ENCODE data around the gene NFKB1. TPM values are rescaled to one million over a fixed set of nuclear protein-coding genes. Genes with fewer than 3 reads are reported as not detected.

Gene NFKB1
- total and polyA plus RNA-seq, 2 donors (not counting 1 experiment from before 2014, with no cell fraction given): 32.0 to 88.1 TPM

DNA sequence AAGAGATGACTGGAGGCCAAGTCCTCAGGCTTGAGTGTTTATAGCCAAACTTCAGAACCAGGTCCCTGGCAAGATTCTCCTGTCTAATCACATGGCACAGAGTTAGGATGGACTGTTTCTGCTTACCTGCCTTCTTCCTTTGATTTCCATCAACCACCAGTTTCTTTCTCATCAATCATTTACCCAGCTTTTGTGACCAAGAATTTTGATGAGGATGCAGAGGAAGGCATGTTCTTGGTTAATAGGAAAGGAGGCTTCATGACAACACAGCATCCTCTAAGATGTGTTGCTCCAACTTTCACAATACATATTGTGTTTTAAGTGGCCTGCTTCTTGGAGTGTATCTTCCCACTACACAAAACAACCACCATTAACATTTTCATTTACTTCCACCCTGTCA, 65.3 kb downstream of the NFKB1 start:
- intact Hi-C loops (cut with micrococcal nuclease): no loop called here

GRCh38 chr4:102567427-102567826, 66.3 kb downstream of the NFKB1 start:
- H3K4me2 ChIP-seq (replicated peaks; ENCODE audit: low read depth, low read length, poor library complexity, severe bottlenecking): no peak overlapping the region
- no peak overlapping the region for H3K27ac ChIP-seq (ENCODE audit: low read length in 2 of 2)
- ChIA-PET CTCF (no interaction called here), POLR2A (no interaction called here)
- H3K79me2 ChIP-seq (ENCODE audit: control insufficient read depth, insufficient read depth, low read length): peaks cover 15% of the 10 kb centered on the region
- no peak for TF ChIP-seq CTCF (IDR thresholded peaks at IDR 0.05)
- no peak for TF ChIP-seq EZH2 (IDR thresholded peaks at IDR 0.05; ENCODE audit: borderline replicate concordance, insufficient read depth, low read depth, low read length, poor library complexity, severe bottlenecking)
- H2AFZ ChIP-seq (ENCODE audit: insufficient read depth, low read depth, low read length, poor library complexity, severe bottlenecking): no peak overlapping the region
- peaks cover 9% of the 10 kb centered on the region for H4K20me1 ChIP-seq (ENCODE audit: control insufficient read depth, insufficient read depth, low read length, poor library complexity, severe bottlenecking)
- Mint-ChIP-seq H3K4me1 (peaks cover 36% of the 10 kb centered on the region), H3K27me3 (no peaks in the 10 kb centered on the region), H3K27ac (no peak overlapping the region), H3K9me3 (ENCODE audit: insufficient read depth) (no peaks in the 10 kb centered on the region), H3K4me3 (no peak overlapping the region)
- H3K4me3 ChIP-seq (ENCODE audit: control extremely low read depth in 1 of 5, extremely low read depth in 1 of 5, insufficient read depth in 1 of 5, low read depth in 2 of 5, low read length in 4 of 5): no peak overlapping the region
- DNase-seq: no peak
- ATAC-seq (ENCODE audit: low read depth): no peak
- H3K9ac ChIP-seq (ENCODE audit: low read length): no peak overlapping the region
- H3K9me3 ChIP-seq (ENCODE audit: control extremely low read depth in 1 of 3, control insufficient read depth in 2 of 3, insufficient read depth in 1 of 3, low read length in 2 of 3): peaks cover 0 to 3% (median 0%) of the 10 kb centered on the region in 3 donors
- H3K36me3 ChIP-seq (replicated peaks in 1 of 2; ENCODE audit: control extremely low read depth in 1 of 2, control insufficient read depth in 1 of 2, extremely low read depth in 1 of 2, insufficient read depth in 2 of 2, low read length in 1 of 2): peaks cover 5 to 26% of the 10 kb centered on the region in 2 experiments
- WGBS (ENCODE audit: insufficient coverage): no CpG with 5 or more reads among the region's 1 CpG
- peaks cover 0 to 6% of the 10 kb centered on the region in 2 donors for H3K4me1 ChIP-seq (ENCODE audit: control insufficient read depth in 2 of 2, insufficient read depth in 2 of 2, low read length in 2 of 2)
- no peaks in the 10 kb centered on the region for H3K27me3 ChIP-seq (replicated peaks in 1 of 4; ENCODE audit: control extremely low read depth in 1 of 4, control insufficient read depth in 3 of 4, insufficient read depth in 4 of 4, low read length in 3 of 4)
- intact Hi-C loops (cut with micrococcal nuclease): no loop called here

More for the DNA sequence above, 65.3 kb downstream of the NFKB1 start:
- Histone ChIP-seq H3K9me3 (ENCODE audit: control extremely low read depth in 1 of 3, control insufficient read depth in 2 of 3, insufficient read depth in 1 of 3, low read length in 2 of 3) (peaks cover 0 to 3% (median 0%) of the 10 kb centered on the region in 3 donors), H4K20me1 (ENCODE audit: control insufficient read depth, insufficient read depth, low read length, poor library complexity, severe bottlenecking) (peaks cover 18% of the 10 kb centered on the region), H3K79me2 (ENCODE audit: control insufficient read depth, insufficient read depth, low read length) (peaks cover 24% of the 10 kb centered on the region), H3K9ac (ENCODE audit: low read length) (no peak overlapping the region), H3K4me1 (ENCODE audit: control insufficient read depth in 2 of 2, insufficient read depth in 2 of 2, low read length in 2 of 2) (peaks cover 0 to 6% of the 10 kb centered on the region in 2 donors), H3K4me2 (replicated peaks; ENCODE audit: low read depth, low read length, poor library complexity, severe bottlenecking) (no peak overlapping the region), H3K36me3 (replicated peaks in 1 of 2; ENCODE audit: control extremely low read depth in 1 of 2, control insufficient read depth in 1 of 2, extremely low read depth in 1 of 2, insufficient read depth in 2 of 2, low read length in 1 of 2) (peaks cover 5 to 26% of the 10 kb centered on the region in 2 experiments), H3K4me3 (ENCODE audit: control extremely low read depth in 1 of 5, extremely low read depth in 1 of 5, insufficient read depth in 1 of 5, low read depth in 2 of 5, low read length in 4 of 5) (no peak overlapping the region), H2AFZ (ENCODE audit: insufficient read depth, low read depth, low read length, poor library complexity, severe bottlenecking) (no peak overlapping the region), H3K27ac (ENCODE audit: low read length in 2 of 2) (no peak overlapping the region), H3K27me3 (replicated peaks in 1 of 4; ENCODE audit: control extremely low read depth in 1 of 4, control insufficient read depth in 3 of 4, insufficient read depth in 4 of 4, low read length in 3 of 4) (no peaks in the 10 kb centered on the region)
- no peak overlapping the region for H3K4me3 Mint-ChIP-seq
- ChIA-PET CTCF (interaction anchor here (1.5 kb wide), 1 partner anchor 66 kb away, joined by 4 read pairs; no protein-coding TSS in a partner anchor), POLR2A (no interaction called here)
- TF ChIP-seq EZH2 (IDR thresholded peaks at IDR 0.05; ENCODE audit: borderline replicate concordance, insufficient read depth, low read depth, low read length, poor library complexity, severe bottlenecking) (no peak), CTCF (IDR thresholded peaks at IDR 0.05) (no peak)
- H3K9me3 Mint-ChIP-seq (ENCODE audit: insufficient read depth): no peaks in the 10 kb centered on the region
- no peaks in the 10 kb centered on the region for H3K27me3 Mint-ChIP-seq
- no peak for DNase-seq
- H3K4me1 Mint-ChIP-seq: peaks cover 41% of the 10 kb centered on the region
- no peak for ATAC-seq (ENCODE audit: low read depth)
- peak overlapping the region; percentile 62 for H3K27ac Mint-ChIP-seq

Data from B cell (primary cell).